ENCODE data around the gene EFCAB7. TPM values are rescaled to one million over a fixed set of nuclear protein-coding genes. Genes with fewer than 3 reads are reported as not detected.

The EFCAB7 gene
- total and polyA plus RNA-seq, 2 of the 13 experiments (the other 11 are each of a cell fraction or from before 2014, with no cell fraction given), result 1.7 to 5.4 TPM

DNA sequence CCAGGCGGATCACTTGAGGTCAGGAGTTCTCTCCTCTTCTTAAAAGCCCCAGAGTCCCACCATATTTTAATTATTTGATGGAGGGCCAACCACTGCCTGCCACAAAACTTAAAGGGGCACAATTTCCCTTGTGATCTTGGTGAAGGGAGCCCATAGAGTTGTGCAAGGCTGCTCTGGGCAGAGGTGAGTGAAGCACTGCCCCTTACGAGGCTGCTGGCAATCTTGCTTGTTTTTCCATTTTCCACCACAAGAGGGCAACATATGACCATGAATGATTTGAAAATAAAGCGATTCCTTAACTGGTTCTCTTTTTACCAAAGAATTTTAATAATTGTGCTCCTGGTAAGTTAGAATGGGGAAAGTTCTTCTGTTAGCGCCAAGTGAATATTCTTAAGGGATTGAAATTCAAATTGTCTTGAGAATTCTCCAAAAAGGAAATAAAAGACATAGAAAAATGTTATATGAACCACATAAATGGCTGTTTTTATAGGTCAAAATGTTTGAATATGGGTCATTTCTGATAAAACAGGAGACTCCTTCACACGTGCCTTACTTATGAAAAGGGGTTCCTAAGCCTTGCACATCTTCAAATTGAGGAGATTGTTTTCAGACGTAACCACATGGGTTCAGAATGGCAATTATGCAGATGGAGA, 92.6 kb downstream of the EFCAB7 start (continued):
- TF ChIP-seq ZNF318 (CRISPR knock-in tag; IDR thresholded peaks at IDR 0.05) (no peak), LCORL (IDR thresholded peaks at IDR 0.05) (no peak), LCORL (CRISPR knock-in tag; IDR thresholded peaks at IDR 0.05) (no peak), ZNF883 (CRISPR knock-in tag; IDR thresholded peaks at IDR 0.05; ENCODE audit: not compliant biosample characterization) (no peak), CEBPG (CRISPR knock-in tag; IDR thresholded peaks at IDR 0.05) (peak; percentile 27; the same call in 1 of the 2 replicates), REXO4 (CRISPR knock-in tag; IDR thresholded peaks at IDR 0.05; ENCODE audit: borderline replicate concordance) (no peak), CEBPB (IDR thresholded peaks at IDR 0.05; ENCODE audit: borderline replicate concordance, low read depth, low read length) (0 out of 2 replicates have a peak, but pooled peaks have one; percentile 41), CREB1 (IDR thresholded peaks at IDR 0.05) (no peak), CREB1 (CRISPR knock-in tag; IDR thresholded peaks at IDR 0.05) (no peak), ZNF546 (CRISPR knock-in tag; conservative IDR thresholded peaks at IDR 0.05) (no peak), ZNF788 (CRISPR knock-in tag; IDR thresholded peaks at IDR 0.05; ENCODE audit: borderline replicate concordance) (no peak), SP1 (IDR thresholded peaks at IDR 0.05) (no peak), SP1 (CRISPR knock-in tag; IDR thresholded peaks at IDR 0.05) (no peak), AGO2 (optimal IDR thresholded peaks at IDR 0.05; ENCODE audit: low read depth, low read length) (no peak), ZNF367 (CRISPR knock-in tag; IDR thresholded peaks at IDR 0.05; ENCODE audit: borderline replicate concordance) (no peak), ATRX (CRISPR knock-in tag; IDR thresholded peaks at IDR 0.05; ENCODE audit: borderline replicate concordance) (no peak), ZNF547 (CRISPR knock-in tag; IDR thresholded peaks at IDR 0.05) (no peak)
- TF ChIP-seq, protein P1, sequence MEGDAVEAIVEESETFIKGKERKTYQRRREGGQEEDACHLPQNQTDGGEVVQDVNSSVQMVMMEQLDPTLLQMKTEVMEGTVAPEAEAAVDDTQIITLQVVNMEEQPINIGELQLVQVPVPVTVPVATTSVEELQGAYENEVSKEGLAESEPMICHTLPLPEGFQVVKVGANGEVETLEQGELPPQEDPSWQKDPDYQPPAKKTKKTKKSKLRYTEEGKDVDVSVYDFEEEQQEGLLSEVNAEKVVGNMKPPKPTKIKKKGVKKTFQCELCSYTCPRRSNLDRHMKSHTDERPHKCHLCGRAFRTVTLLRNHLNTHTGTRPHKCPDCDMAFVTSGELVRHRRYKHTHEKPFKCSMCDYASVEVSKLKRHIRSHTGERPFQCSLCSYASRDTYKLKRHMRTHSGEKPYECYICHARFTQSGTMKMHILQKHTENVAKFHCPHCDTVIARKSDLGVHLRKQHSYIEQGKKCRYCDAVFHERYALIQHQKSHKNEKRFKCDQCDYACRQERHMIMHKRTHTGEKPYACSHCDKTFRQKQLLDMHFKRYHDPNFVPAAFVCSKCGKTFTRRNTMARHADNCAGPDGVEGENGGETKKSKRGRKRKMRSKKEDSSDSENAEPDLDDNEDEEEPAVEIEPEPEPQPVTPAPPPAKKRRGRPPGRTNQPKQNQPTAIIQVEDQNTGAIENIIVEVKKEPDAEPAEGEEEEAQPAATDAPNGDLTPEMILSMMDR (CRISPR knock-in tag; IDR thresholded peaks at IDR 0.05), result peak; percentile 77
